A549 treated with CORT108297 at 1 μM for 4 hours (cell line): Measurements from ENCODE around the gene RPS26. TPM values are rescaled to one million over a fixed set of nuclear protein-coding genes. Genes with fewer than 3 reads are reported as not detected.

ENCODE experiments used
- total RNA-seq: library from RNA; stranded (reverse); fragments of 200-300 nt; extraction: Qiagen RNA extraction; gene quantifications from 5 replicates; pipeline ENCODE4 v1.2.3, GENCODE V29; 2022

RPS26 gene
- 654 to 868 TPM (median 725 TPM) in 5 replicates for total RNA-seq

DNA sequence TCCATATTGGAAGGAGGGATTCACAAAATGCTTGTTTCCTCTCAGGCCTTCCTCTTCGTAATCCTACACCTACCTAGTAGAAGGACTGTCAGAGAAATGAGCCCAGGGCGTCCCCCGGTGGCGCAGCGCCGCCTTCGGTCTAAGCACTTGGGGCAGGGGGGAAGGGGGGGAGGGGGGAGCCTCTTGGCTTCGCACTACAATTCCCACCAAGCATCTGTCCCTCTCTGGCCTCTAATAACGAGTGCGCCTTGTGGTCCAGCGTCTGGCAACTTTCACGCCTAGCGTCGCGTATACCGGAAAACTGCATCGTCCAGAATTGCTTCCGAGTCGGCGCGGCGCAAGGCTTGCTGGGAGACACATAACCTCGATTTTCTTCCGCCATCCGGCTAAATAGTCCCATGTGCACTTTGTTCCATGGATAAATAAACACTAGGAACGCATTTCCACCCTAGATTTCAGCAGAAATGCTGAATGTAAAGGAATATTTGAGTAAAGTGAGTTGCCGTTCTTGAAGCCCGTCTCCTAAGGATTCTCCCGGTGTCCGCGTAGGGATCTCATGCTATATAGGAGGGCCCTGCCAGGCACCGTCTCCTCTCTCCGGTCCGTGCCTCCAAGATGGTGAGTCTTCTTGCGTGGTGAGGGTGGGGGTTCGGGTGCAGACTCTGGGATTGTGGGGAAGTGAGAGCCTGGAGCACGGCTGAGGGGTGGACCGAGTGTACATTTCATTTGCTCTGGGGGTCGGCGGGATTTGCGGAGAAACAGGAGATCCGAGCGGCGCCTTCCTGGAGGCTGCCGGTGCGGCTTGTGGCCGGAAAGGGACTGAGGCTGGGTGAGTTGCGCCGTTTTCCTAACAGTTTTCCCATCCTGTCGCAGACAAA lies at the start of gene RPS26:
Gene RPS26, plus strand, starts transcription at position 367 of the 878 bp plus-strand sequence. Its CDS starts 249 bp downstream, at position 616.

GRCh38 chr12:55996715-55997534 lies 44.8 kb upstream of the RPS26 start, which contains the start of gene SUOX:
TSS of gene SUOX (plus strand) at chr12:55997276. CDS start at chr12:56002222, 4,946 bp downstream.

GRCh38 chr12:56020423-56021184 lies 21.1 kb upstream of the RPS26 start, which contains the start of gene IKZF4:
TSS of gene IKZF4 (plus strand) at chr12:56021043. CDS start at chr12:56021494, 451 bp downstream.

DNA sequence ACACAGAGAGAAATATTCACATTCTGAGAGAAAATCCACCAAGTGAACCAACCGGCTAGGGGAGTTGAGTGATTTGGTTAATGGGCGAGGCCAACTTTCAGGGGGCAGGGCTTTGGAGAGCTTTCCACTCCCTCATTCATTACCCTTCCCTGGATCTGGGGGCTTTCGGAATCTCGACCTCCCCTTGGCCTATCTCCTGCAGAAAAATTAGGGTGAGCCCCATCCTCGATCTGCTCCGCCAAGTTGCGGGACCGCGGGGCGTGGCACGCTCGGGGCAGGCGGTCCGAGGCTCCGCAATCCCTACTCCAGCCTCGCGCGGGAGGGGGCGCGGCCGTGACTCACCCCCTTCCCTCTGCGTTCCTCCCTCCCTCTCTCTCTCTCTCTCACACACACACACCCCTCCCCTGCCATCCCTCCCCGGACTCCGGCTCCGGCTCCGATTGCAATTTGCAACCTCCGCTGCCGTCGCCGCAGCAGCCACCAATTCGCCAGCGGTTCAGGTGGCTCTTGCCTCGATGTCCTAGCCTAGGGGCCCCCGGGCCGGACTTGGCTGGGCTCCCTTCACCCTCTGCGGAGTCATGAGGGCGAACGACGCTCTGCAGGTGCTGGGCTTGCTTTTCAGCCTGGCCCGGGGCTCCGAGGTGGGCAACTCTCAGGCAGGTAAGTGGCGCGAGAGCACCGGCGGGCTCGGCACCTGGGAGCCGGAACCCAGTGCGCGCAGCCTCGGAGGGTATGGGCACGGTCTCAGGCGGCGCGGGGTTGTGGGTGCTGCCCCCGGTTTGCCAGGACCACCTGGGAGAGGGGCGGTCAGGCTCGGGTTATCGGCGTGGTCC lies 38.2 kb downstream of the RPS26 start, which contains the start of gene ERBB3:
Gene ERBB3, plus strand, starts transcription at position 443 of the 833 bp plus-strand sequence. Its CDS starts 136 bp downstream, at position 579.

Other genes with a start within 250 kb of the RPS26 start
- 89.2 to 145 TPM (median 91.9 TPM) in 5 replicates for gene SARNP, start 224.2 kb upstream of the RPS26 start, total RNA-seq
- gene ORMDL2, start 223.9 kb upstream of the RPS26 start, total RNA-seq = 78.5 to 105 TPM (median 98.4 TPM) in 5 replicates
- 16.9 to 23.8 TPM (median 21.3 TPM) in 5 replicates for gene DNAJC14, start 212.3 kb upstream of the RPS26 start, total RNA-seq
- gene MMP19, start 199.0 kb upstream of the RPS26 start, total RNA-seq = 0.07 to 0.31 TPM (median 0.22 TPM) in 5 replicates
- gene PYM1, start 114.0 kb upstream of the RPS26 start, total RNA-seq = 37.2 to 39.7 TPM (median 38.6 TPM) in 5 replicates
- gene DGKA, start 110.8 kb upstream of the RPS26 start, total RNA-seq = 14.3 to 21.8 TPM (median 17.7 TPM) in 5 replicates
- 0.77 to 1.0 TPM (median 0.89 TPM) in 5 replicates for gene PMEL, start 75.9 kb upstream of the RPS26 start, total RNA-seq
- 46.4 to 60.7 TPM (median 57.7 TPM) in 5 replicates for gene CDK2, start 75.1 kb upstream of the RPS26 start, total RNA-seq
- 27.1 to 36.8 TPM (median 34.3 TPM) in 5 replicates for gene RAB5B, start 67.8 kb upstream of the RPS26 start, total RNA-seq
- 7.9 to 10.5 TPM (median 9.1 TPM) in 5 replicates for gene SUOX, start 44.6 kb upstream of the RPS26 start, total RNA-seq
- 1.9 to 3.6 TPM (median 2.2 TPM) in 5 replicates for gene IKZF4, start 20.9 kb upstream of the RPS26 start, total RNA-seq
- 1.0 to 1.8 TPM (median 1.6 TPM) in 5 replicates for gene ERBB3, start 38.2 kb downstream of the RPS26 start, total RNA-seq
- 281 to 362 TPM (median 303 TPM) in 5 replicates for gene PA2G4, start 62.6 kb downstream of the RPS26 start, total RNA-seq
- 4,645 to 5,946 TPM (median 5,878 TPM) in 5 replicates for gene RPL41, start 74.7 kb downstream of the RPS26 start, total RNA-seq
- gene ZC3H10, start 76.3 kb downstream of the RPS26 start, total RNA-seq = 2.2 to 3.5 TPM (median 3.0 TPM) in 5 replicates
- gene ESYT1, start 86.3 kb downstream of the RPS26 start, total RNA-seq = 61.9 to 73.2 TPM (median 68.2 TPM) in 5 replicates
- gene MYL6B, start 110.7 kb downstream of the RPS26 start, total RNA-seq = 70.7 to 88.4 TPM (median 84.6 TPM) in 5 replicates
- 2,099 to 2,877 TPM (median 2,163 TPM) in 5 replicates for gene MYL6, start 116.4 kb downstream of the RPS26 start, total RNA-seq
- gene SMARCC2, start 147.6 kb downstream of the RPS26 start, total RNA-seq = 29.0 to 40.5 TPM (median 39.1 TPM) in 5 replicates
- 19.2 to 26.8 TPM (median 25.5 TPM) in 5 replicates for gene RNF41, start 180.0 kb downstream of the RPS26 start, total RNA-seq
- gene NABP2, start 182.4 kb downstream of the RPS26 start, total RNA-seq = 55.2 to 63.7 TPM (median 60.3 TPM) in 5 replicates
- 0.09 TPM in 2 of 5 replicates, not detected in the others for gene SLC39A5, start 188.1 kb downstream of the RPS26 start, total RNA-seq
- 36.1 to 51.0 TPM (median 50.0 TPM) in 5 replicates for gene ANKRD52, start 216.5 kb downstream of the RPS26 start, total RNA-seq
- gene COQ10A, start 225.0 kb downstream of the RPS26 start, total RNA-seq = 16.9 to 19.6 TPM (median 18.6 TPM) in 5 replicates